Prostate gland (tissue), 2 donors: ENCODE results near the gene ZNHIT6. TPM values are rescaled to one million over a fixed set of nuclear protein-coding genes. Genes with fewer than 3 reads are reported as not detected.

Experiments used
- DNase-seq: peaks from one replicate; pipeline ENCODE4 v3.0.0-alpha.2; 2019; ENCODE audit warnings: low spot score
- H3K27ac ChIP-seq, 2 donors: fragments of 200-600 bp; sonication (generic); 2 replicates each; pipeline ENCODE4 v1.5.1; 2017 to 2019
- H3K27me3 ChIP-seq: fragments of 200-600 bp; sonication (generic); replicated peaks from 2 replicates; pipeline ENCODE4 v1.5.1; 2019; ENCODE audit not compliant: insufficient read depth
- H3K36me3 ChIP-seq, 2 donors: fragments of 200-600 bp; sonication (generic); 1 replicate in 1 of 2; 2 replicates in 1 of 2; pipeline versions ENCODE4 v1.5.1 to v1.8.1; 2017 to 2019
- H3K4me1 ChIP-seq: fragments of 200-600 bp; sonication (generic); replicated peaks from 2 replicates; pipeline ENCODE4 v1.5.1; 2019
- H3K4me3 ChIP-seq, 2 donors: fragments of 200-600 bp; sonication (generic); 2 replicates each; pipeline ENCODE4 v1.5.1; 2017 to 2019
- H3K9me3 ChIP-seq: fragments of 200-600 bp; sonication (generic); 2 replicates; pipeline ENCODE4 v1.5.1; 2017
- CTCF ChIP-seq, 4 experiments: fragments of 200-600 bp in 2 of 4; fragments of 450-650 bp in 2 of 4; sonication (generic) in 2 of 4; IDR thresholded peaks; 1 replicate in 3 of 4; 2 replicates in 1 of 4; pipeline ENCODE4 v1.5.1; 2016 to 2019; ENCODE audit warnings: antibody characterized with exemption in 4 of 4, mild to moderate bottlenecking in 2 of 4, moderate library complexity in 2 of 4
- POLR2A ChIP-seq: fragments of 450-650 bp; IDR thresholded peaks from one replicate; pipeline ENCODE4 v1.6.1; 2016; ENCODE audit warnings: antibody characterized with exemption, mild to moderate bottlenecking
- POLR2AphosphoS5 ChIP-seq: sonication (generic); formaldehyde crosslinking; IDR thresholded peaks from one replicate; pipeline ENCODE4 v1.6.1; 2017; ENCODE audit warnings: antibody characterized with exemption
- WGBS: methylation state at CpG from one replicate; pipeline ENCODE4 v1.1.5; 2018; 5-methylcytosine and 5-hydroxymethylcytosine counted together
- intact Hi-C: fragments of 100-400 bp; cut with DNase I; formaldehyde crosslinking; loops from one replicate; pipeline ENCODE4 v1.14.2; 2022
- total RNA-seq, 2 donors: library from RNA; depleted of rRNA; stranded (reverse); fragments of >200 nt; gene quantifications; one replicate each; pipeline ENCODE4 v1.1.0, GENCODE V29; 2016

ZNHIT6 gene
- total RNA-seq, 2 donors from 2014 or later, result 8.7 to 13.5 TPM

- H3K4me3 ChIP-seq, result no peak overlapping the region
- TF ChIP-seq POLR2A, result no peak
- no peak for TF ChIP-seq POLR2AphosphoS5
- TF ChIP-seq CTCF (IDR thresholded peaks at IDR 0.05), result no peak
- DNase-seq, result no peak
- no peaks in the 10 kb centered on the region for H3K36me3 ChIP-seq
- no peak overlapping the region for H3K27ac ChIP-seq
- no peaks in the 10 kb centered on the region for H3K27me3 ChIP-seq
- H3K4me1 ChIP-seq, result no peaks in the 10 kb centered on the region
- no peaks in the 10 kb centered on the region for H3K9me3 ChIP-seq
- 94% methylated on average over 8 of the region's 8 CpGs for WGBS
- intact Hi-C loops, result no loop called here
Measured at GRCh38 chr1:85605484-85606413, 102.5 kb downstream of the ZNHIT6 start.

- no peaks in the 10 kb centered on the region for H3K4me1 ChIP-seq
- H3K4me3 ChIP-seq, result no peak overlapping the region
- 73% methylated on average over 3 of the region's 3 CpGs for WGBS
- DNase-seq, result no peak
- intact Hi-C loops, result no loop called here
- H3K9me3 ChIP-seq, result no peaks in the 10 kb centered on the region
- H3K27ac ChIP-seq, result no peak overlapping the region
- no peaks in the 10 kb centered on the region for H3K27me3 ChIP-seq
- H3K36me3 ChIP-seq, result no peaks in the 10 kb centered on the region
- TF ChIP-seq POLR2AphosphoS5 (no peak), CTCF (IDR thresholded peaks at IDR 0.05) (no peak), POLR2A (no peak)
Measured at GRCh38 chr1:85604298-85604997, 103.8 kb downstream of the ZNHIT6 start.

- TF ChIP-seq POLR2AphosphoS5 (no peak), CTCF (IDR thresholded peaks at IDR 0.05) (no peak), POLR2A (no peak)
- no peak for DNase-seq
- intact Hi-C loops, result no loop called here
- Histone ChIP-seq H3K9me3 (no peaks in the 10 kb centered on the region), H3K36me3 (no peaks in the 10 kb centered on the region), H3K27me3 (no peaks in the 10 kb centered on the region), H3K4me3 (no peak overlapping the region), H3K27ac (no peak overlapping the region), H3K4me1 (no peaks in the 10 kb centered on the region)
- 78% methylated on average over 7 of the region's 7 CpGs for whole genome bisulfite sequencing
Measured at GRCh38 chr1:85603086-85603880, 105.0 kb downstream of the ZNHIT6 start.

GRCh38 chr1:85602571-85602970, 105.7 kb downstream of the ZNHIT6 start:
- no peaks in the 10 kb centered on the region for H3K4me1 ChIP-seq
- no peaks in the 10 kb centered on the region for H3K27me3 ChIP-seq
- WGBS, result 89% methylated on average over 4 of the region's 4 CpGs
- no peak for DNase-seq
- H3K9me3 ChIP-seq, result no peaks in the 10 kb centered on the region
- intact Hi-C loops, result no loop called here
- H3K4me3 ChIP-seq, result no peak overlapping the region
- no peak overlapping the region for H3K27ac ChIP-seq
- no peak for TF ChIP-seq POLR2A
- TF ChIP-seq CTCF (IDR thresholded peaks at IDR 0.05), result no peak
- no peak for TF ChIP-seq POLR2AphosphoS5
- H3K36me3 ChIP-seq, result no peaks in the 10 kb centered on the region
